Stimulated activated CD8-positive, alpha-beta memory T cell treated with anti-CD3 and anti-CD28 coated beads, Interleukin-7, amount 100 ng/mL, for 1 hour (primary cell): ENCODE results near the gene DAZ3.
"Not testable (repeated sequence)": the region's sequence is repeated elsewhere in the genome, so short reads cannot be mapped to it uniquely, and the experiment has no call there.

Experiments
- DNase-seq, 2 donors: peaks; one replicate each; pipeline ENCODE4 v3.0.0-alpha.2; 2020; ENCODE audit warnings: low read depth in 2 of 2

Gene DAZ3

DNA sequence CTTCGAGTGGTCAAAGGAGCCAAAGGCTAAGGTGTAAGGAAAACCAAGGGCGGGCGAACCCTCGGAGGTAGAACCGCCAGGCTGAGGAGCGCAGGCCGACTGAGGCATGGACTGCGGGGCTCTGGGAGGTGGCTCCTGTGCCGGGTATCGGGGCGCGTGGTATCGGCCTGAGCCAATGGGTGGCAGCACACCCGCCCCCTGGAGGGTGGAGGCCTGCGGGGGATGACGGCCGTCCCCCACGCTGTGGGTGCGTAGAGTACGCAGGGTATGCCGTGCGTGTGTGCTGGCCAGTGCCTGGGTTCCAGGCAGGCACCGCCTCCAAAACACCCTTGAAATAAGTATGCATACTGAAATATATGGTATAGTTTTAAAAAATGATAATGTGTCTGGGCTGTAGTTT, at the start of gene DAZ3:
Gene DAZ3, minus strand, starts transcription at position 101 of the 400 bp plus-strand sequence. CDS start 208 bp downstream, outside the sequence.
- DNase-seq: not testable (repeated sequence)

DNA sequence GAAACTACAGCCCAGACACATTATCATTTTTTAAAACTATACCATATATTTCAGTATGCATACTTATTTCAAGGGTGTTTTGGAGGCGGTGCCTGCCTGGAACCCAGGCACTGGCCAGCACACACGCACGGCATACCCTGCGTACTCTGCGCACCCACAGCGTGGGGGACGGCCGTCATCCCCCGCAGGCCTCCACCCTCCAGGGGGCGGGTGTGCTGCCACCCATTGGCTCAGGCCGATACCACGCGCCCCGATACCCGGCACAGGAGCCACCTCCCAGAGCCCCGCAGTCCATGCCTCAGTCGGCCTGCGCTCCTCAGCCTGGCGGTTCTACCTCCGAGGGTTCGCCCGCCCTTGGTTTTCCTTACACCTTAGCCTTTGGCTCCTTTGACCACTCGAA, 20.4 kb upstream of the DAZ3 start, which contains the start of gene DAZ4:
Gene DAZ4, plus strand, starts transcription at position 301 of the 400 bp plus-strand sequence. CDS start 208 bp downstream, outside the sequence.
- not testable (repeated sequence) for DNase-seq

- DNase-seq: not testable (repeated sequence)
Measured at GRCh38 chrY:24825069-24825468, 11.9 kb upstream of the DAZ3 start.

- not testable (repeated sequence) for DNase-seq
Measured at GRCh38 chrY:24824184-24824879, 11.1 kb upstream of the DAZ3 start.

- not testable (repeated sequence) for DNase-seq
Measured at GRCh38 chrY:24821836-24822235, 8.6 kb upstream of the DAZ3 start.
